K562 (cell line): ENCODE data around the gene NELL1. TPM values are rescaled to one million over a fixed set of nuclear protein-coding genes. Genes with fewer than 3 reads are reported as not detected.

Experiments used
- ATAC-seq: fragments of 200-7000 bp; cut with Tn5 transposase; 3 replicates; pipeline ENCODE4 v1.9.1; 2020; ENCODE audit warnings: moderate library complexity
- BruUV-seq: library from RNA; stranded (reverse); fragments of 400-500 nt; replicated peaks from 2 replicates; lab custom pipeline; 2021; lab: Mats Ljungman, UMichigan
- CTCF ChIA-PET: fragments of 300-600 bp; formaldehyde crosslinking; extraction: SDS; loops from one replicate; lab custom pipeline; 2021; ENCODE audit warnings: low intra/inter-chr PET ratio; lab: Yijun Ruan, JAX
- POLR2A ChIA-PET: fragments of 300-600, 350-650 bp; sonication (Branson Sonifier 250); formaldehyde crosslinking; extraction: SDS; loops from one replicate; lab custom pipeline; 2021; ENCODE audit warnings: antibody characterized with exemption, inconsistent platforms; lab: Yijun Ruan, JAX
- DNase-seq, 4 experiments: peaks; one replicate each; pipeline versions ENCODE4 v3.0.0 to v3.0.0-alpha.2; 2011 to 2018; ENCODE audit warnings: low spot score in 3 of 4, mixed read lengths in 3 of 4; ENCODE audit errors: extremely low read depth in 1 of 4
- FAIRE-seq: peaks from 2 replicates; lab custom pipeline; 2011; peaks lifted over from hg19 to GRCh38; lab: Jason Lieb, UNC
- H2AFZ ChIP-seq: 2 replicates; pipeline ENCODE4 v1.6.0; 2011; ENCODE audit warnings: low read depth, low read length, control low read depth, inconsistent platforms
- H3K27ac ChIP-seq: fragments of 200-600 bp; 3 replicates; pipeline ENCODE4 v1.8.0; 2011; ENCODE audit warnings: low read depth, mild to moderate bottlenecking, control low read depth, inconsistent platforms, low read length, moderate library complexity, mixed read lengths; ENCODE audit errors: extremely low read depth
- H3K27me3 ChIP-seq, 2 experiments: fragments of 300-600 bp in 1 of 2; 2 replicates in 1 of 2; 3 replicates in 1 of 2; pipeline versions ENCODE4 v1.6.0 to v1.8.0; 2011; ENCODE audit warnings: inconsistent platforms in 2 of 2, low read length in 2 of 2, mild to moderate bottlenecking in 1 of 2, mixed read lengths in 1 of 2, moderate library complexity in 1 of 2; ENCODE audit not compliant: control insufficient read depth in 2 of 2, insufficient read depth in 2 of 2
- H3K36me3 ChIP-seq: fragments of 300-600 bp; 3 replicates; pipeline ENCODE4 v1.8.0; 2011; ENCODE audit warnings: mild to moderate bottlenecking, low read length, inconsistent platforms; ENCODE audit not compliant: control insufficient read depth, insufficient read depth
- H3K4me1 ChIP-seq, 2 experiments: fragments of 200-600 bp in 1 of 2; replicated peaks in 1 of 2; 2 replicates in 1 of 2; 3 replicates in 1 of 2; pipeline versions ENCODE4 v1.5.1 to v1.8.0; 2011; ENCODE audit warnings: inconsistent platforms in 2 of 2, low read length in 2 of 2, mild to moderate bottlenecking in 1 of 2, mixed read lengths in 1 of 2, moderate library complexity in 1 of 2; ENCODE audit not compliant: control insufficient read depth in 2 of 2, insufficient read depth in 2 of 2
- H3K4me2 ChIP-seq: 2 replicates; pipeline ENCODE4 v1.6.1; 2011; ENCODE audit warnings: low read length, control low read depth, inconsistent platforms, mixed read lengths; ENCODE audit not compliant: insufficient read depth
- H3K4me3 ChIP-seq: fragments of 200-600 bp; sonication (generic), shearing (Covaris generic); 2 replicates; pipeline ENCODE4 v1.5.1; 2016; ENCODE audit warnings: control low read depth, inconsistent platforms
- H3K79me2 ChIP-seq: fragments of 200-600 bp; 3 replicates; pipeline ENCODE4 v1.8.0; 2011; ENCODE audit warnings: low read length, inconsistent platforms; ENCODE audit not compliant: control insufficient read depth, insufficient read depth
- H3K9ac ChIP-seq, 2 experiments: 2 replicates each; pipeline versions ENCODE4 v1.6.0 to v1.6.1; 2011; ENCODE audit warnings: low read depth in 2 of 2, low read length in 2 of 2, control low read depth in 1 of 2, inconsistent platforms in 1 of 2, mild to moderate bottlenecking in 1 of 2, mixed read lengths in 1 of 2; ENCODE audit not compliant: insufficient read depth in 1 of 2
- H3K9me1 ChIP-seq: one replicate; pipeline ENCODE4 v1.6.0; 2011; ENCODE audit warnings: inconsistent platforms, mild to moderate bottlenecking, low read length, moderate library complexity; ENCODE audit not compliant: control insufficient read depth, insufficient read depth
- H3K9me3 ChIP-seq: replicated peaks from 2 replicates; pipeline ENCODE4 v1.5.1; 2011; ENCODE audit warnings: low read depth, low read length, inconsistent platforms; ENCODE audit not compliant: control insufficient read depth, insufficient read depth
- H4K20me1 ChIP-seq: replicated peaks from 2 replicates; pipeline ENCODE4 v1.6.1; 2011; ENCODE audit warnings: low read length, inconsistent platforms, mixed read lengths; ENCODE audit not compliant: control insufficient read depth, insufficient read depth
- CHD2 ChIP-seq: IDR thresholded peaks from 2 replicates; pipeline ENCODE4 v1.6.1; 2011; ENCODE audit warnings: low read depth, low read length
- DNMT1 ChIP-seq: fragments of 450-650 bp; IDR thresholded peaks from 2 replicates; pipeline ENCODE4 v1.6.1; 2016; ENCODE audit warnings: antibody characterized with exemption, mild to moderate bottlenecking
- GATAD2A ChIP-seq: fragments of 450-650 bp; IDR thresholded peaks from 2 replicates; pipeline ENCODE4 v1.6.1; 2017
- JUN ChIP-seq, 2 experiments: sonication (generic) in 1 of 2; formaldehyde crosslinking in 1 of 2; IDR thresholded peaks; 2 replicates each; pipeline versions ENCODE4 v1.6.1 to v1.8.0; 2012 to 2022; ENCODE audit warnings: borderline replicate concordance in 2 of 2, mild to moderate bottlenecking in 2 of 2, improper control_type of control experiment in 1 of 2, low read depth in 1 of 2, low read length in 1 of 2, missing genetic modification reagents in 1 of 2
- KLF16 ChIP-seq: IDR thresholded peaks from 2 replicates; pipeline ENCODE4 v1.6.1; 2016; ENCODE audit warnings: antibody characterized with exemption
- POLR2H ChIP-seq: IDR thresholded peaks from 2 replicates; pipeline ENCODE4 v1.6.1; 2016; ENCODE audit warnings: missing genetic modification characterization, low read depth, mild to moderate bottlenecking, control low read depth, missing compliant biosample characterization, moderate library complexity
- SMARCA5 ChIP-seq: fragments of 450-650 bp; IDR thresholded peaks from 2 replicates; pipeline ENCODE4 v1.6.1; 2016
- SPI1 ChIP-seq: IDR thresholded peaks from 2 replicates; pipeline ENCODE4 v1.6.1; 2011; ENCODE audit warnings: low read depth, low read length, control low read depth, borderline replicate concordance
- ZBTB5 ChIP-seq: fragments of 450-650 bp; IDR thresholded peaks from 2 replicates; pipeline ENCODE4 v1.6.1; 2017; ENCODE audit warnings: antibody characterized with exemption
- ZNF253 ChIP-seq: fragments of 250-450 bp; sonication (Bioruptor Pico); conservative IDR thresholded peaks from 2 replicates; pipeline ENCODE4 v1.6.1; 2021; ENCODE audit warnings: mild to moderate bottlenecking
- ZNF511 ChIP-seq: sonication (generic); formaldehyde crosslinking; IDR thresholded peaks from 2 replicates; pipeline ENCODE4 v1.8.0; 2022; ENCODE audit warnings: mild to moderate bottlenecking, missing genetic modification reagents
- ZSCAN29 ChIP-seq: fragments of 450-650 bp; IDR thresholded peaks from 2 replicates; pipeline ENCODE4 v1.6.1; 2017
- in situ Hi-C: fragments of 300-500 bp; cut with MboI; formaldehyde crosslinking; loops from 4 replicates; pipeline ENCODE4 v1.15.0; 2018; ENCODE audit warnings: inconsistent platforms, mixed read lengths
- intact Hi-C: fragments of 100-400 bp; cut with micrococcal nuclease; formaldehyde crosslinking; loops from 2 replicates; pipeline ENCODE4 v1.14.2; 2022
- polyA plus RNA-seq, 8 experiments: library from polyadenylated mRNA; depleted of rRNA in 4 of 8; stranded (reverse) in 5 of 8; unstranded in 3 of 8; fragments of >200 nt; fragmentation: Nextera tagmentation in 2 of 8; fragmentation: Illumina TruSeq in 1 of 8; extraction: Ambion mirVana in 2 of 8; extraction: Trizol in 1 of 8; gene quantifications; 2 replicates each; pipeline versions ENCODE4 v1.2.1 to v1.2.3, GENCODE V29; 2011 to 2014; ENCODE audit warnings: inconsistent platforms in 1 of 8, missing spikeins in 1 of 8
- total RNA-seq, 7 experiments: library from RNA; depleted of rRNA in 6 of 7; stranded (reverse); fragments of >200 nt in 6 of 7; fragmentation: Illumina TruSeq in 2 of 7; extraction: Trizol in 2 of 7; gene quantifications; 2 replicates each; pipeline versions ENCODE4 v1.2.1 to v1.2.3, GENCODE V29; 2011 to 2021; ENCODE audit warnings: low replicate concordance in 1 of 7

NELL1 gene
- total and polyA plus RNA-seq, 9 of the 15 experiments (the other 6 are each of a cell fraction or from before 2014, with no cell fraction given): not detected

- no peaks in the 10 kb centered on the region for H3K27me3 ChIP-seq
- BruUV-seq: no TSS peak
- in situ Hi-C loops (no loop called here), intact Hi-C loops (no loop called here)
- ATAC-seq: no peak
- H2AFZ ChIP-seq: no peak overlapping the region
- H3K4me2 ChIP-seq: no peak overlapping the region
- POLR2A ChIA-PET: no interaction called here
- H3K36me3 ChIP-seq: no peaks in the 10 kb centered on the region
- TF ChIP-seq POLR2H (tag) (no peak), KLF16 (no peak), ZNF511 (no peak), SMARCA5 (no peak), CHD2 (no peak), ZBTB5 (no peak), ZNF253 (CRISPR knock-in tag) (no peak), DNMT1 (no peak), JUN (IDR thresholded peaks at IDR 0.05; ENCODE audit: borderline replicate concordance, low read depth, low read length) (no peak), JUN (CRISPR knock-in tag; IDR thresholded peaks at IDR 0.05; ENCODE audit: borderline replicate concordance) (no peak), SPI1 (no peak), ZSCAN29 (no peak), GATAD2A (no peak)
- no peaks in the 10 kb centered on the region for H3K79me2 ChIP-seq
- no peak overlapping the region for H3K4me3 ChIP-seq
- H3K9me3 ChIP-seq: peaks cover 2% of the 10 kb centered on the region; the same call in 1 of the 2 replicates
- FAIRE-seq: no peak
- no peaks in the 10 kb centered on the region for H3K9me1 ChIP-seq
- DNase-seq: no peak
- no peaks in the 10 kb centered on the region for H3K4me1 ChIP-seq
- no peak overlapping the region for H3K9ac ChIP-seq
- H3K27ac ChIP-seq: no peak overlapping the region
- CTCF ChIA-PET: no interaction called here
- no peaks in the 10 kb centered on the region for H4K20me1 ChIP-seq
Observed at GRCh38 chr11:20980736-20981135, 311.4 kb downstream of the NELL1 start.
